GM12801 (cell line): Measurements from ENCODE around the gene CDH1.

Experiments
- CTCF ChIP-seq: IDR thresholded peaks from one replicate; pipeline ENCODE4 v1.5.1; 2011; ENCODE audit warnings: control low read depth; ENCODE audit not compliant: insufficient read length; ENCODE audit errors: extremely low read depth

CDH1 gene

GRCh38 chr16:68743664-68744063 is 6.6 kb downstream of the CDH1 start:
- no peak for TF ChIP-seq CTCF

GRCh38 chr16:68744744-68745280 is 7.7 kb downstream of the CDH1 start:
- TF ChIP-seq CTCF: no peak

GRCh38 chr16:68746951-68747350 is 9.9 kb downstream of the CDH1 start:
- TF ChIP-seq CTCF: no peak

- no peak for TF ChIP-seq CTCF
These were observed 12.3 kb downstream of the CDH1 start for GRCh38 chr16:68749432-68749831.

GRCh38 chr16:68750193-68750695 is 13.2 kb downstream of the CDH1 start:
- TF ChIP-seq CTCF: no peak

- TF ChIP-seq CTCF: no peak
These were observed 14.1 kb downstream of the CDH1 start for GRCh38 chr16:68751160-68751559.

GRCh38 chr16:68752602-68753001 is 15.5 kb downstream of the CDH1 start:
- no peak for TF ChIP-seq CTCF
